Endodermal cell (in vitro differentiated cells): ENCODE results near the gene GLYAT. TPM values are rescaled to one million over a fixed set of nuclear protein-coding genes. Genes with fewer than 3 reads are reported as not detected.

Source experiments
- DNase-seq: peaks from one replicate; pipeline ENCODE4 v3.0.0-alpha.2; 2017
- H3K27ac ChIP-seq: 2 replicates; pipeline ENCODE4 v1.5.1; 2013; ENCODE audit warnings: mild to moderate bottlenecking, low read depth, low read length, moderate library complexity
- H3K27me3 ChIP-seq: 2 replicates; pipeline ENCODE4 v1.6.1; 2013; ENCODE audit warnings: mild to moderate bottlenecking, low read length, moderate library complexity; ENCODE audit not compliant: insufficient read depth, control insufficient read depth, poor library complexity, severe bottlenecking
- H3K36me3 ChIP-seq: 2 replicates; pipeline ENCODE4 v1.7.0; 2013; ENCODE audit warnings: mild to moderate bottlenecking, low read length, moderate library complexity; ENCODE audit not compliant: control insufficient read depth, insufficient read depth
- H3K4me1 ChIP-seq: one replicate; pipeline ENCODE4 v1.7.0; 2013; ENCODE audit warnings: low read length; ENCODE audit not compliant: control insufficient read depth, insufficient read depth
- H3K4me3 ChIP-seq: 2 replicates; pipeline ENCODE4 v1.5.1; 2013; ENCODE audit warnings: mild to moderate bottlenecking, low read length, moderate library complexity
- H3K9ac ChIP-seq: 2 replicates; pipeline ENCODE4 v1.6.1; 2013; ENCODE audit warnings: mild to moderate bottlenecking, low read length, moderate library complexity; ENCODE audit not compliant: poor library complexity, severe bottlenecking; ENCODE audit errors: extremely low read depth
- H3K9me3 ChIP-seq: 2 replicates; pipeline ENCODE4 v1.6.1; 2013; ENCODE audit warnings: mild to moderate bottlenecking, low read length, moderate library complexity; ENCODE audit not compliant: control insufficient read depth
- H3K27ac Mint-ChIP-seq: 2 replicates; pipeline ENCODE4 v1.8.0; 2020; ENCODE audit warnings: mixed read lengths
- H3K27me3 Mint-ChIP-seq: 2 replicates; pipeline ENCODE4 v1.8.0; 2021; ENCODE audit warnings: mild to moderate bottlenecking, mixed read lengths; ENCODE audit not compliant: insufficient read depth
- H3K36me3 Mint-ChIP-seq: 2 replicates; pipeline ENCODE4 v1.8.0; 2020; ENCODE audit warnings: low read depth, mixed read lengths
- H3K4me1 Mint-ChIP-seq: 2 replicates; pipeline ENCODE4 v1.8.0; 2020; ENCODE audit warnings: mixed read lengths
- H3K4me3 Mint-ChIP-seq: 2 replicates; pipeline ENCODE4 v1.8.0; 2020; ENCODE audit warnings: mild to moderate bottlenecking, moderate library complexity, mixed read lengths
- H3K9me3 Mint-ChIP-seq: 2 replicates; pipeline ENCODE4 v1.8.0; 2020; ENCODE audit warnings: mild to moderate bottlenecking, mixed read lengths
- CTCF ChIP-seq: fragments of 200-600 bp; sonication (generic); conservative IDR thresholded peaks from 2 replicates; pipeline ENCODE4 v1.5.0; 2021; ENCODE audit warnings: antibody characterized with exemption, mild to moderate bottlenecking
- WGBS, 2 experiments: methylation state at CpG; one replicate each; pipeline versions ENCODE4 v1.1.5 to v1.1.7; 2013; ENCODE audit warnings: missing lambda C conversion rate in 2 of 2, mixed read lengths in 1 of 2; ENCODE audit not compliant: insufficient coverage in 1 of 2, insufficient read length in 1 of 2; 5-methylcytosine and 5-hydroxymethylcytosine counted together
- total RNA-seq, 2 donors: library from RNA; stranded (reverse); fragmentation: NEBNext Ultra II Directional in 1 of 2; extraction: Animal tissue kit (Norgen Biotek cat#: 25700) in 1 of 2; gene quantifications; 2 replicates in 1 of 2; 3 replicates in 1 of 2; pipeline ENCODE4 v1.2.1, GENCODE V29; 2021

GLYAT gene
- total RNA-seq, 2 donors from 2014 or later, result not detected

DNA sequence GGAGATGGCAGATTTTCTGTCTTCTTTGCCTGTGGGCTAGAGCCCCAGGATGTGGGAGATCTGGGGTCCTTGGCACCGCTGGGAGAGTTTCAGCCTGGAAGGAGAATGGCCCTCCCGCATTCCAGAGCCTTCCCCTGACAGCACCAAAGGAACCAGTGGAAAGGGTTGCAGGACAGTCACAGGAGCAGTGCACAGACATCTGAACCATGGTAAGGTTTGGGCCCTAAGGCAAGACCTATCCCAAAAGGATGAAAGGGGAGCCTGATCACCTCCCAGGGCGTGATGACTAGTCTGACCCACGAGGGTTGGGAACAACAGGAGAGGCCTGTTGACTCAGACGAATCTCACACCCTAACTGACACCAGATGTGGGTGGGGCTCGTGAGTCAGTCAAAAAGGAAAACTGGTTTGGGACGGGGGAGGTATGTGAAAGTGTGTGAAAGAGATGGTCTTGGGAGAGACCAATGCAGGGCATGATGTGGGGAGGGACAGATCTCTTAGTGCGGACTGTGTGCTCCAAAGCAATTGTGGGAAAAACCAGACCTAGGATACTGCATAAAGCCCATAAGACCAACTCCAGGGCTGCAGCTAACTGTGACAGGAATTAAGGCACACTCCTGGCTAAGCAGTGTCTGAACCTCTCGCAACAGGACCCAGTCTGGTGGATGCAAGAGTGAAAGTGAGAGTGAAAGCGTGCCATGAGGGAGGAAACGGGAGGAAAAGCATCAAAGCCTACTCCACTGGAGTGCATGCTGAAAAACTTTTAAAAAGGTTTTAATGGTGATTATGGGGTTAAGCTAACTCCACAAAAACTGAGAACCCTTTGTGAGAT lies 39.1 kb upstream of the GLYAT start:
- Mint-ChIP-seq H3K4me3 (no peak overlapping the region), H3K36me3 (no peaks in the 10 kb centered on the region), H3K27me3 (no peaks in the 10 kb centered on the region), H3K27ac (no peak overlapping the region), H3K4me1 (no peaks in the 10 kb centered on the region), H3K9me3 (peaks cover 78% of the 10 kb centered on the region)
- no peak for DNase-seq
- H3K4me3 ChIP-seq, result no peak overlapping the region
- peaks cover 78% of the 10 kb centered on the region for H3K9me3 ChIP-seq
- H3K9ac ChIP-seq, result no peak overlapping the region
- no peaks in the 10 kb centered on the region for H3K36me3 ChIP-seq
- no peak for TF ChIP-seq CTCF
- WGBS, 2 experiments, result 67 to 73% methylated on average over 6 to 11 of the region's 11 CpGs
- H3K27me3 ChIP-seq, result no peaks in the 10 kb centered on the region
- no peaks in the 10 kb centered on the region for H3K4me1 ChIP-seq
- H3K27ac ChIP-seq, result no peak overlapping the region

DNA sequence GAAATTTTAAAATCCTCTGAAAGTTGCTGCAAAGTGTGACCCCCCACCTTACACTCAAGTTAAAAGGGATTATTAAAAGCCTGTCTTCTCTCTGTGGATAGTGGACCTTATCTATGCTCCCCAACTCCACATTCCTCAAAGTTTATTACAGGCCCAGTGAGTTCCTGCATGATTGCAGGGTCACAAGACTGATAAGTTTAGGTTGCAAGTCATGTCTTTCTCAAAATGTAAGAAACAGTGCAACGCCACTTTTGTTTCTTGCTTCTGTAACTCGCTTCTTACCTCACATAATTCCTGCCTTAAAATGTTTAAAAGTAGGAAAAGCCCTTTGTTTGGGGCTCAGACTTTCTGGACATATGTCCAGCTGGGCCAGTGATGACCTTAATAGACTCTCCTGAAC lies 38.4 kb upstream of the GLYAT start:
- Mint-ChIP-seq H3K4me1 (no peaks in the 10 kb centered on the region), H3K27me3 (no peaks in the 10 kb centered on the region), H3K9me3 (peaks cover 80% of the 10 kb centered on the region), H3K4me3 (no peak overlapping the region), H3K27ac (no peak overlapping the region), H3K36me3 (no peaks in the 10 kb centered on the region)
- H3K27ac ChIP-seq, result no peak overlapping the region
- no peaks in the 10 kb centered on the region for H3K36me3 ChIP-seq
- no peak overlapping the region for H3K4me3 ChIP-seq
- no peak for TF ChIP-seq CTCF
- peaks cover 75% of the 10 kb centered on the region for H3K9me3 ChIP-seq
- H3K27me3 ChIP-seq, result no peaks in the 10 kb centered on the region
- no peaks in the 10 kb centered on the region for H3K4me1 ChIP-seq
- H3K9ac ChIP-seq, result no peak overlapping the region
- no peak for DNase-seq
- WGBS, 2 experiments, result 74% methylated on average over 2 of the region's 2 CpGs; no CpG with 5 or more reads in 1 of the 2 experiments

DNA sequence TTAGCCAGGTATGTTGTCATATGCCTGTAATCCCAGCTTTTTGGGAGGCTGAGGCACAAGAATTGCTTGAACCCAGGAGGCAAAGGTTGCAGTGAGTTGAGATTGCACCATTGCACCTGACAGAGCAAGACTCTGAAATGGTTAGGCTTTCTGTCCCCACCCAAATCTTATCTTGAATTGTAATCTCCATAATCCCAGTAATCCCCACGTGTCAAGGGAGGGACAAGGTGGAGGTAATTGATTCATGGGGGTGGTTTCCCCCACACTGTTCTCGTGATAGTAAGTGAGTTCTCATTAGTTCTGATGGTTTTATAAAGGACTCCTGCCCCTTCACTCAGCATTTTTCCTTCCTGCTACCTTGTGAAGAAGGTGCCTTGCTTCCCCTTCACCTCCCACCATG lies 37.6 kb upstream of the GLYAT start:
- WGBS, 2 experiments, result no CpG with 5 or more reads among the region's 2 CpGs
- H3K4me3 Mint-ChIP-seq, result no peak overlapping the region
- H3K9me3 Mint-ChIP-seq, result peaks cover 82% of the 10 kb centered on the region
- H3K27ac ChIP-seq, result no peak overlapping the region
- no peak for TF ChIP-seq CTCF
- H3K4me1 Mint-ChIP-seq, result no peaks in the 10 kb centered on the region
- no peaks in the 10 kb centered on the region for H3K36me3 ChIP-seq
- no peak for DNase-seq
- H3K27me3 ChIP-seq, result no peaks in the 10 kb centered on the region
- no peaks in the 10 kb centered on the region for H3K36me3 Mint-ChIP-seq
- peaks cover 75% of the 10 kb centered on the region for H3K9me3 ChIP-seq
- no peak overlapping the region for H3K9ac ChIP-seq
- no peaks in the 10 kb centered on the region for H3K27me3 Mint-ChIP-seq
- H3K4me3 ChIP-seq, result no peak overlapping the region
- no peaks in the 10 kb centered on the region for H3K4me1 ChIP-seq
- H3K27ac Mint-ChIP-seq, result no peak overlapping the region
